Upper lobe of right lung (tissue), 1 donor: ENCODE measurements around the gene SNAPC4. TPM values are rescaled to one million over a fixed set of nuclear protein-coding genes. Genes with fewer than 3 reads are reported as not detected.

ENCODE experiments used
- ATAC-seq: fragments of 200-7000 bp; cut with Tn5 transposase; one replicate; pipeline ENCODE4 v1.9.1; 2020; ENCODE audit warnings: mild to moderate bottlenecking, moderate library complexity
- DNase-seq: peaks from one replicate; pipeline ENCODE4 v3.0.0-alpha.2; 2020
- H3K27ac ChIP-seq: fragments of 200-600 bp; one replicate; pipeline ENCODE4 v1.8.0; 2022
- H3K27me3 ChIP-seq: fragments of 200-600 bp; one replicate; pipeline ENCODE4 v1.8.0; 2022; ENCODE audit warnings: mild to moderate bottlenecking
- H3K36me3 ChIP-seq: fragments of 200-600 bp; one replicate; pipeline ENCODE4 v1.8.0; 2022
- H3K4me1 ChIP-seq: fragments of 200-600 bp; one replicate; pipeline ENCODE4 v1.8.0; 2022
- H3K4me3 ChIP-seq: fragments of 200-600 bp; one replicate; pipeline ENCODE4 v1.8.0; 2022; ENCODE audit warnings: mild to moderate bottlenecking
- H3K9me3 ChIP-seq: fragments of 200-600 bp; one replicate; pipeline ENCODE4 v1.8.0; 2022
- intact Hi-C: fragments of 100-400 bp; cut with DNase I; formaldehyde crosslinking; loops from one replicate; pipeline ENCODE4 v1.11.0; 2022
- total RNA-seq: library from RNA; stranded (reverse); fragmentation: NEBNext Ultra II Directional; extraction: Animal tissue kit (Norgen Biotek cat#: 25700); gene quantifications from one replicate; pipeline ENCODE4 v1.2.1, GENCODE V29; 2021
- TF ChIP-seq, protein P1 (sequence below): fragments of 200-600 bp; IDR thresholded peaks from one replicate; pipeline ENCODE4 v1.8.0; 2022; ENCODE audit warnings: antibody characterized with exemption
- donor health status: DM: no; HTN: yes; CAD: no; lungs with severe emphysema.

SNAPC4 gene
- total RNA-seq, 1 donor from 2014 or later: 7.2 TPM

DNA sequence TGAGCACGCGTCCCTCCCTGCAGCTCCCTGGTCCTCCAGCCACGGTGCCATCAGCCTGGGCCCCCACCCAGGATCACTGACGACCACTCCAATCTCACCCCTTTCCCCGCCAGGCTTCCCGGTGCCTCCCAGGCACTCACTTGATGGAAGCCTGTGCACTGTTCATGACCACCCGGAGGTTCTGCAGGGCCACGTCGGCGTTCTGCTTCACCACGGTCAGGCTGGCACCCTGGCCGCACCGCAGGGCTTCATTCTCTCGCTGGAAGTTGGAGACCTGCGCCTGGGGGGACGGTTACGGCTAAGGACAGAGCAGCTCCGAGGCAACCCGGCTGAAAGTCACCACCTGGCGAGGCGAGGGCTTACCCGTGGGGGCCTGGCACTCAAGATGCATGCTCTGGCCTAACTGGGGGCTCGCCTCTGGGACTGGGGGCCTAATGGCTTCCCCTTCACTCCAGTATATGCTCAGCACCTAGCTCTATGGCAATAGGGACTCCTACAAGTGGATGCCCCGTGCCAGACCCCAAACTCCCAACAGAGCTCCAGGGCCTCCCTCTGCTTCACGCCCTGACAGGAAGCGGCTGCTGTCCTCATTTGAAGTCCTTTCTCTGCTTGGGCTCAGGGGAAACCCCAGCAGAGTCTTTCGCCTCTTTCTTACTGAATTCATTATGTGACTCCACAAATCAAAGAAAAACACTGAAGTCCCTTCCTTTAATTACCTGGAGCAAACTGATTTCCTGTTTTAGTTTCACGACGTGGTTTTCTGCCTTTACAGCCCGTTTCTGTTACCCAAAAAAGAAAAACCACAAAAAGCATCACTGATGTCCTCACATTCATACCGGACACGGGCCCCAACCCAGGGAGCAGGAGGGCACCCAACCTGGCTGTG is 4.2 kb upstream of the SNAPC4 start:
- no peaks in the 10 kb centered on the region for H3K9me3 ChIP-seq
- no peak overlapping the region for H3K27ac ChIP-seq
- H3K36me3 ChIP-seq: peaks cover 46% of the 10 kb centered on the region
- H3K4me1 ChIP-seq: peaks cover 13% of the 10 kb centered on the region
- ATAC-seq (no peak), DNase-seq (no peak)
- TF ChIP-seq, protein P1, sequence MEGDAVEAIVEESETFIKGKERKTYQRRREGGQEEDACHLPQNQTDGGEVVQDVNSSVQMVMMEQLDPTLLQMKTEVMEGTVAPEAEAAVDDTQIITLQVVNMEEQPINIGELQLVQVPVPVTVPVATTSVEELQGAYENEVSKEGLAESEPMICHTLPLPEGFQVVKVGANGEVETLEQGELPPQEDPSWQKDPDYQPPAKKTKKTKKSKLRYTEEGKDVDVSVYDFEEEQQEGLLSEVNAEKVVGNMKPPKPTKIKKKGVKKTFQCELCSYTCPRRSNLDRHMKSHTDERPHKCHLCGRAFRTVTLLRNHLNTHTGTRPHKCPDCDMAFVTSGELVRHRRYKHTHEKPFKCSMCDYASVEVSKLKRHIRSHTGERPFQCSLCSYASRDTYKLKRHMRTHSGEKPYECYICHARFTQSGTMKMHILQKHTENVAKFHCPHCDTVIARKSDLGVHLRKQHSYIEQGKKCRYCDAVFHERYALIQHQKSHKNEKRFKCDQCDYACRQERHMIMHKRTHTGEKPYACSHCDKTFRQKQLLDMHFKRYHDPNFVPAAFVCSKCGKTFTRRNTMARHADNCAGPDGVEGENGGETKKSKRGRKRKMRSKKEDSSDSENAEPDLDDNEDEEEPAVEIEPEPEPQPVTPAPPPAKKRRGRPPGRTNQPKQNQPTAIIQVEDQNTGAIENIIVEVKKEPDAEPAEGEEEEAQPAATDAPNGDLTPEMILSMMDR: no peak
- no peak overlapping the region for H3K4me3 ChIP-seq
- intact Hi-C loops: no loop called here
- H3K27me3 ChIP-seq: no peaks in the 10 kb centered on the region

DNA sequence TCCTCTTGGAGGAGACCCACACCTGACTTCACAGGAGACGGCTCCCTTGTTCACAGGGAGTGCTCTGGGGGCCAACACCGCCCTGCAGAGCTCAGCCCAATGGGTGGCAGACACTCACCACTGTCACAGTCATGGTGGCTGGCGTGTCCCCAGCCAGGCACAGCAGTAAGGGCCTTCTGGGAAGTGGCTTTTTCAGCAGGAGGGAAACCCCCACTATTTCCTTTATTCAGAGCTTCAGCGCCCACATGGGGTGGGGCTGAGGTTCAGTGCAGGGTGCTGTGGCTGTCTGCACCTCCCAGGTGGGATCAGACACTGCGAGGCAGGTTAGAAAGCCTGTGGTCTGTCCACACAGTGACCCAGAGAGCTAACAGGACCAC is 3.6 kb upstream of the SNAPC4 start:
- DNase-seq (no peak), ATAC-seq (no peak)
- peaks cover 46% of the 10 kb centered on the region for H3K36me3 ChIP-seq
- H3K27ac ChIP-seq: no peak overlapping the region
- no peaks in the 10 kb centered on the region for H3K9me3 ChIP-seq
- intact Hi-C loops: no loop called here
- no peak overlapping the region for H3K4me3 ChIP-seq
- no peaks in the 10 kb centered on the region for H3K27me3 ChIP-seq
- H3K4me1 ChIP-seq: peaks cover 15% of the 10 kb centered on the region
- TF ChIP-seq, protein P1: no peak

DNA sequence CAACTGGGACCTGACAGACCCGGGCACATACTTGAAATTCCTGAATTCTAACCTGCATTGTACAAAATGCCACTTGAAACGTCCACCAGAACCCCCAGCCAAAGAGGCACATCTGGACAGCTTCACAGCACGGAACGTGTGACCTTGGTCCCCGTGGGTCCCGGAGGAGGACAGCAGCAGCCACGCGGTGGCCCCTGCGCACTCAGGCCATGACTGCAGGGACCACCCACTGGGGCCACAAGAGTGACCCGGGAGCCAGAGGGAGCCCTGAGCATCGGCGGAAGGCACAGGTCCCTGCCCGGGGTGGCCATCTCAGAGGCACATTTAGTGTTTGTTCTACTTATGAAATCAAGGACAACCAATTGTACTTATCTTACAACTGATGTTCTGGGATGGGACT is 2.1 kb upstream of the SNAPC4 start:
- Histone ChIP-seq H3K27me3 (no peaks in the 10 kb centered on the region), H3K36me3 (peaks cover 41% of the 10 kb centered on the region), H3K4me1 (peaks cover 18% of the 10 kb centered on the region), H3K9me3 (no peaks in the 10 kb centered on the region), H3K27ac (no peak overlapping the region), H3K4me3 (no peak overlapping the region)
- TF ChIP-seq, protein P1: no peak
- DNase-seq (no peak), ATAC-seq (no peak)
- intact Hi-C loops: no loop called here

DNA sequence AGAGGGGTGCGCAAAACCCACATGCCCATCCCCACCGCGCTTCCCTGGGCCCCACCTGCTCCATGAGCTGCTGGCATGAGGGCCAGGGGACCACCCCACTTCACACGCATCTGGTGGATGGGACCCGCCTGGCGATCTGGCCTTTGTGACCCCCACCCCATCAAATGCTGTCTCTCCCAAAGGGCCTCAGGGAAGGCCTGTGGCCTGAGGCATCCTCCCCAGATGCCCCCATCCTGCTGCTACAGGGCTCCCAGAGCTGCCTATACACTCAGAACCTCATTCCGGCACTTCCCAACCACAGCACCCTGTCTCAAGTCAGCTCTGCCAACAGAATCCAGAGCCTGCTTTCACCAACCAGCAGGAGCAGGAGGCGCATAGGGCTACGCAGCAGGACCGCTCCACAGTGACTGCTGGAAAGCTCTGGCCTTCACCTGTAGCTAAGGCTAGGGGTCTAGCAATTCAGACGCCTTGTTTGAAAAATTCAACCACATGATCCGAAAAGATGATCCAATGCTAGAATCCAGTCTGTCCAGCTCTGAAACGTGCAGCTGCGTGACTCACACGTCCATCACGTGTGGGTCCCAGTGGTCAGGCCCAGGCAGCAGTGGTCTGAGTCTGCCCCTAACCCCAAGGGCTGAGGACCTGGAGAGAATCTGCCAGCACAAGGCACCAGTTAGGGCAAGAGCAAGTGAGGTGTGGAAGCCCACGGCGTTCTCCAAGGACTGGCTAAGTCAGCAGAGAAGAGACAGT is 1.4 kb upstream of the SNAPC4 start:
- ATAC-seq (no peak), DNase-seq (no peak)
- H3K9me3 ChIP-seq: no peaks in the 10 kb centered on the region
- no peak overlapping the region for H3K27ac ChIP-seq
- peaks cover 41% of the 10 kb centered on the region for H3K36me3 ChIP-seq
- peaks cover 18% of the 10 kb centered on the region for H3K4me1 ChIP-seq
- H3K4me3 ChIP-seq: no peak overlapping the region
- TF ChIP-seq, protein P1: no peak
- no peaks in the 10 kb centered on the region for H3K27me3 ChIP-seq
- intact Hi-C loops: no loop called here

DNA sequence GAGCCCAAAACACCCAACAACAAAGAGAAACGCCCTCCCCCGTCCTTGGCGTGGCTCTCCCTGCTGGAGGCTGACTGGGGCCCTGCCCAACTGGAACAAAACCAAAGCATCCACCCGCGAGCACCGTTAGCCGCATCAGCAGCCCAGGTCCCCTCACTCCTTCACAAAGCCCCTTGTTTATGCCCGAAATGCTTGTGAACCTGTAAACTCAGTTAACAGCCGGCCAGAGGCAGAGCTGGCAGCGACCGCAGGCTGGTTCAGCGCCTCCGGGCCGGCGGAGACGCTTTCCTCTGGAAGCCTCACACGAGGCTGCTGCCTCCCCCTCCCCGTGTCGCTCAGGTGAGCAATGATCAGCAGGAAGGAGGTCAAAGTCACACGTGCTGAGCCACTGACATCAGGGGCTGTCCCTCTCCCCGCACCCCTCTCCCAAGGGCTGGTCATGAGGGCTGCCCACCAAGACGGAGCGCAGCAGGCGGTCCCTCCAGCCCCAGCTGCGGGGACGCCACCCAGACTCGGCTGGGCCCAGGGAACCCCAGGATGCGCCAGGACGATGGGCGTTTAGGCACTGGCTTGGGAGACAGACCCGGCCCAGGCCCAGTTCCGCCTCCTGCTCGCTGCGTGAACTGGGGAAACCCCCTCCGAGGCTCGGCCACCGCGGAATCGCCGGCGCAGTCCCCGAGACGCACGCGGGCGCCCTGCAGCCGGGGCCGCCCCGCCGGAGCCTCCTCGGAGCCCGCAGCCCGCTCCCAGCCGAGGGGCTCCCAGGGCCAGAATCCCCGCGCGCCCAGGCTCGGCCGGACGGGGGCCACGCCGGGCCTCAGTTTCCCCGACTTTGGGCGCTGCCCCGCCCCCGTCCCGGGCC is 563 bp downstream of the SNAPC4 start:
- peak overlapping the region; percentile 92 for H3K4me3 ChIP-seq
- H3K27ac ChIP-seq: peak overlapping the region; percentile 72
- TF ChIP-seq, protein P1: no peak
- peak; percentile 12 for ATAC-seq
- peaks cover 18% of the 10 kb centered on the region for H3K4me1 ChIP-seq
- no peak for DNase-seq
- H3K36me3 ChIP-seq: peaks cover 42% of the 10 kb centered on the region
- no peaks in the 10 kb centered on the region for H3K9me3 ChIP-seq
- no peaks in the 10 kb centered on the region for H3K27me3 ChIP-seq
- intact Hi-C loops: no loop called here
